ENCODE data around the gene F7. TPM values are rescaled to one million over a fixed set of nuclear protein-coding genes. Genes with fewer than 3 reads are reported as not detected.
"Not testable (repeated sequence)": the region's sequence is repeated elsewhere in the genome, so short reads cannot be mapped to it uniquely, and the experiment has no call there.

The F7 gene
- polyA plus RNA-seq, 3 donors: 0.07 to 0.12 TPM; not detected in 1

GRCh38 chr13:113112475-113112874 is 6.9 kb downstream of the F7 start:
- WGBS, 3 donors: 83 to 92% (median 88%) methylated on average over 1 of the region's 1 CpG
- not testable (repeated sequence) for H3K27ac ChIP-seq (ENCODE audit: low read depth, low read length)

- no peak overlapping the region for H3K27ac ChIP-seq (ENCODE audit: low read depth, low read length)
- WGBS, 3 donors: 51 to 63% (median 52%) methylated on average over 9 of the region's 9 CpGs
These were observed 7.6 kb downstream of the F7 start for GRCh38 chr13:113112893-113113845.

- no peak overlapping the region for H3K27ac ChIP-seq (ENCODE audit: low read depth, low read length)
- WGBS, 3 donors: 89 to 94% (median 90%) methylated on average over 8 of the region's 8 CpGs
These were observed 8.3 kb downstream of the F7 start for GRCh38 chr13:113113846-113114271.

GRCh38 chr13:113114511-113115362 is 9.1 kb downstream of the F7 start:
- 88 to 90% (median 88%) methylated on average over 17 of the region's 17 CpGs for WGBS, 3 donors
- H3K27ac ChIP-seq (ENCODE audit: low read depth, low read length): no peak overlapping the region

GRCh38 chr13:113115363-113116205 is 10.0 kb downstream of the F7 start:
- WGBS, 3 donors: 80 to 84% (median 81%) methylated on average over 21 of the region's 21 CpGs
- H3K27ac ChIP-seq (ENCODE audit: low read depth, low read length): no peak overlapping the region

GRCh38 chr13:113116206-113116800 is 10.7 kb downstream of the F7 start:
- WGBS, 3 donors: 84 to 87% (median 85%) methylated on average over 10 of the region's 10 CpGs

GRCh38 chr13:113116871-113117271 is 11.3 kb downstream of the F7 start:
- WGBS, 3 donors: 88 to 92% (median 90%) methylated on average over 10 of the region's 10 CpGs
- H3K27ac ChIP-seq (ENCODE audit: low read depth, low read length): no peak overlapping the region

More at GRCh38 chr13:113116206-113116800, 10.7 kb downstream of the F7 start:
- no peak overlapping the region for H3K27ac ChIP-seq (ENCODE audit: low read depth, low read length)

GRCh38 chr13:113117335-113117872 is 11.8 kb downstream of the F7 start:
- no peak overlapping the region for H3K27ac ChIP-seq (ENCODE audit: low read depth, low read length)
- WGBS, 3 donors: 91 to 92% (median 92%) methylated on average over 25 to 26 of the region's 26 CpGs

GRCh38 chr13:113117911-113118260 is 12.3 kb downstream of the F7 start:
- H3K27ac ChIP-seq (ENCODE audit: low read depth, low read length): no peak overlapping the region
- WGBS, 3 donors: 80 to 86% (median 83%) methylated on average over 9 of the region's 9 CpGs

- H3K27ac ChIP-seq (ENCODE audit: low read depth, low read length): no peak overlapping the region
- 85 to 90% (median 88%) methylated on average over 40 to 42 of the region's 42 CpGs for WGBS, 3 donors
These were observed 12.8 kb downstream of the F7 start for GRCh38 chr13:113118261-113119021.

- 84 to 89% (median 86%) methylated on average over 16 of the region's 16 CpGs for WGBS, 3 donors
- no peak overlapping the region for H3K27ac ChIP-seq (ENCODE audit: low read depth, low read length)
These were observed 13.7 kb downstream of the F7 start for GRCh38 chr13:113119166-113119821.

- WGBS, 3 donors: 85 to 92% (median 88%) methylated on average over 7 of the region's 7 CpGs
- no peak overlapping the region for H3K27ac ChIP-seq (ENCODE audit: low read depth, low read length)
These were observed 14.2 kb downstream of the F7 start for GRCh38 chr13:113119822-113120189.

GRCh38 chr13:113120300-113121182 is 14.9 kb downstream of the F7 start:
- H3K27ac ChIP-seq (ENCODE audit: low read depth, low read length): no peak overlapping the region
- 84 to 86% (median 85%) methylated on average over 19 of the region's 19 CpGs for WGBS, 3 donors

- no peak overlapping the region for H3K27ac ChIP-seq (ENCODE audit: low read depth, low read length)
- WGBS, 3 donors: 93% methylated on average over 24 of the region's 24 CpGs
These were observed 15.8 kb downstream of the F7 start for GRCh38 chr13:113121183-113121927.

GRCh38 chr13:113121928-113122471 is 16.4 kb downstream of the F7 start:
- 63 to 68% (median 66%) methylated on average over 16 of the region's 16 CpGs for WGBS, 3 donors
- H3K27ac ChIP-seq (ENCODE audit: low read depth, low read length): no peak overlapping the region
